Activated naive CD4-positive, alpha-beta T cell treated with Interleukin-2 at 50 U/mL for 16 hours (primary cell): Measurements from ENCODE around the gene PIK3CB.
"Not testable (repeated sequence)": the region's sequence is repeated elsewhere in the genome, so short reads cannot be mapped to it uniquely, and the experiment has no call there.

Experiments used
- DNase-seq: peaks from one replicate; pipeline ENCODE4 v3.0.0-alpha.2; 2020

PIK3CB gene

GRCh38 chr3:138802223-138802622, 32.5 kb downstream of the PIK3CB start:
- not testable (repeated sequence) for DNase-seq

- DNase-seq, result no peak
These were observed 32.9 kb downstream of the PIK3CB start for GRCh38 chr3:138801792-138802191.

GRCh38 chr3:138800248-138800647, 34.5 kb downstream of the PIK3CB start:
- no peak for DNase-seq

- no peak for DNase-seq
These were observed 34.9 kb downstream of the PIK3CB start for GRCh38 chr3:138799822-138800221.

GRCh38 chr3:138797508-138798038, 37.2 kb downstream of the PIK3CB start:
- no peak for DNase-seq

DNA sequence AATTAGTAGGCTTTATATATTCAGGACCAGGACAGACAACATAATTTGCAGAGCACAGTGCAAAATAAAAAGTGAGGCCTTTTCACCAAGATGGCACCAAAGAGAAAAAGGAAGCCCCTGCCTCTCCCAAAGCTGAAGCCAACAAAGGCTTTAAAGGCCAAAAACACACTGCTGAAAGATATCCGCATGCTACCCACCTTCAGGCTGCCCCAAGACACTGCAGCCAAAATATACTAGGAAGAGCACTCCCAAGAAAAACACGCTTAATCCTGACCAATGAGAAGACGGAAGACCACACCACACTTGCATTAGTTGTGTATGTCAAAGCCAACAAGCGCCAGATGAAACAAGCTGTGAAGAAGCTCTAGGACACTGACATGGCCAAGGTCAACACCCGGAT, 38.0 kb downstream of the PIK3CB start:
- no peak for DNase-seq

- no peak for DNase-seq
These were observed 47.9 kb downstream of the PIK3CB start for GRCh38 chr3:138786788-138787271.

DNA sequence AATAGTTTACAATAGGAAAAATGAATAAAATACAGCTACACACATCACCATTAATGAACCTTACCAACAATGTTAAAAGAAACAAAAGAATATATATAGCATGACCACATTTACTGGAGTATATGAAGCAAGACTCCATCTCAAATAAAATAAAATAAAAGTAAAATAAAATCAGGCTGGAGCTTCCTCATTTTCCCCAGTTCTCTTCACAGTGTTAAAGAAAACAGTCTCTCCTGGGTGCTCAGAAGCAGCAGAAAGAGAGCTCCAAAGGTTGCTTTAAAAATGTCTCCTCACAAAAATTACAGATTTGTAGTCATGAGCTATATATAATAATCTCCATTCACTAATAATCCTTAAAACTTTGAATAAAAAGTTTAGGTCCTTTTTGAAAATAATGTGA, 48.8 kb downstream of the PIK3CB start:
- DNase-seq, result no peak

GRCh38 chr3:138785362-138785857, 49.3 kb downstream of the PIK3CB start:
- DNase-seq, result not testable (repeated sequence)

DNA sequence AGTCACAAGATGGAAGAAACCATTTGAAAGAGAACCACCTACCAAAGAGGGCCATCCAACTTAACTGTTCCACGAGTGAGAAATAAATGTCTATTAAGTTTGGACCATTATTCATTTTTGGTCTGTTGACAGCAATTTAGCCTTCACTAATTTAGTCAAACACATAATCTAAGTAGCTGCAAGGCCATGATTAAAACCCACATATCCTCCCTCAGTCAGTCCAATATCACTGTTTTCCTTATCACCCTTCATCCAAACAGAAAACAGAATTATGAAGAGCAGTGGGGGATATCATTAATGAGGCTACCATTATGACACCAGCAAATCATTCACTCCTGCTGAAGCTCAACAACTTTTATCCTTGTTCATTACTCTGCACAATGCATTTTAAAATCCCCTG, 52.0 kb downstream of the PIK3CB start:
- DNase-seq, result no peak

DNA sequence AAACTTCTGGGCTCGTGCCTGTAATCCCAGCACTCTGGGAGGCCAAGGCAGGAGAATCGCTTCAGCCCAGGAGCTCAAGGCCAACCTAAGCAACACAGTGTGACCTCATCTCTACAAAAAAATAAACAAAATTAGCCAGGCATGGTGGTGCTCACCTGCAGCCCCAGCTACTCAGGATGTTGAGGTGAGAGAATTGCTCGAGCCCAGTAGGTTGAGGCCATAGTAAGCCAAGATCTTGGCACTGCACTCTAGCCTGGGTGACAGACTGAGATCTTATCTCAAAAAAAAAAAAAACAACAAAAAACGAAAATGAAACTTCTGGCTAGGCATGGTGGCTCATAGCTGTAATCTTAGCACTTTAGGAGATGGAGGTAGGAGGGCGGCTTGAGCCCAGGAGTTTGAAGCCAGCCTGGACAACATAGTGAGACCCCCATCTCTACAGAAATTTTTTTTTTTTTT, 53.7 kb downstream of the PIK3CB start:
- peak; percentile 37 for DNase-seq

DNA sequence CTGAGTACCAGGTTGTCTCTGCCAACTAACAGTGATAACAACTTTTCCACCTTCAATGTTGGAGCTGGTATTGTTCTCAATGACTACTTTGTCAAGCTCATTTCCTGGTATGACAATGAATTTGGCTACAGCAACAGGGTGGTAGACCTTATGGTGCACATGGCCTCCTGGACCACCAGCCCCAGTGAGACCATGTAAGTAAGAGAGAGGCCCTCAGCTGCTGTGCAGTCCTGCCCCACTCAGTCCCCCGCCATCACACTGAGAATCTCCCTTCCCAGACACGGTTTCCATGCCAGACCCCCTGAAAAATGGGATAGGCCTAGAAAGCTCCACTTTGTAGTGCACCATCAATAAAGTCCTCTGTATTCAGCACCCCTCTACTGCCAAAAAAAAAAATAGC, 56.1 kb downstream of the PIK3CB start:
- no peak for DNase-seq

DNA sequence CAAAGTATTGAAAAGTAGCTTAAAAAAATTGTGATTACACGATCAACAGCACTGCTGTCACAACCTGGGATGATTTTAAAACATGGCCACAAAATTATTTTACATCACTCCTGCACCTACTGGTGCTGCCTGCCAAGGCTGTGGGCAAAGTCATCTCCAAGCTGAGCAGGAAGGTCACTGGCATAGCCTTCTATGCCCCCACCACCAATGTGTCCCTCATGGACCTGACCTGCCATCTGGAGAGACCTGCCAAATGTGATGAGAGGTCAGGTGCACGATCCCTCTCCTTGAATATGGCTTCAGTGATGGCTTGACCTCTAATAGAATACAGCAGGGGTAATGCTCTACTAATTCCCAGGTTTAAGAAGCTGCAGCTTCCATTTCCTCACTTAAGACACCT, 57.8 kb downstream of the PIK3CB start:
- DNase-seq, result no peak

GRCh38 chr3:138775254-138775595, 59.5 kb downstream of the PIK3CB start:
- DNase-seq, result no peak

DNA sequence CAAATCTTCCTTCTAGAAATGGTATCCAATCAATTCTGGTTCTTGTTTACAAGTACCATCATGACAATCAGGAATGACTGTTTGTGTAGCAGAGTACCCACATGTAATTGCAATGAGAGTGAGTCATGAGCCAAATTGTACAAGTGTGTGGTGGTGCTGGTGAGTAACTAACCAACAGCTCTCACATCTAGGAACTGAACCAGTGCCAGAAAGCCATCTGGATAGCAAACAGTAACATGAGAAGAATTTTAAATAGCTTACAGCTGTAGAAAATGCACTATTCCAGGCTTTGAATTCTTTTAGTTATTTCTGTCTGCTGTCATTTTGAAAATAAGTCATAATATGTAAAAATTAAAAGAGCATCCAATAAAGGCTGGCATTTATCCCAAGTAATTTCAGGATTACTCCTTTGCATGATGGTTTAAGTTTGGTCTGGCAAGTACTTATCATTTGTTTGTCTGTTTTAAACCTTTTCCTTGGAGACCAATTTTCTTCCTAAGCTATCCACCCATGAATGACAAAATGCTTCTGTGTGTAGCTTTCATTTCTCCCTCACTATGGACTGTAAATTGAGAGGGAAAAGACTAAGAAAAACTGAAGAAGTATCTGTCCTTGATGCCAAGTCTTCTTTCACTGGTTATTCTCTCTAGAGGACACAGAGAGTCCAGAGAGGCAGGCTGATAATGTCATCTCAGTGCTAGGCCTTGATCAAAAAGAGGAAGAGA, 60.0 kb downstream of the PIK3CB start:
- peak; percentile 22 for DNase-seq

- no peak for DNase-seq
These were observed 63.1 kb downstream of the PIK3CB start for GRCh38 chr3:138771585-138771984.

DNA sequence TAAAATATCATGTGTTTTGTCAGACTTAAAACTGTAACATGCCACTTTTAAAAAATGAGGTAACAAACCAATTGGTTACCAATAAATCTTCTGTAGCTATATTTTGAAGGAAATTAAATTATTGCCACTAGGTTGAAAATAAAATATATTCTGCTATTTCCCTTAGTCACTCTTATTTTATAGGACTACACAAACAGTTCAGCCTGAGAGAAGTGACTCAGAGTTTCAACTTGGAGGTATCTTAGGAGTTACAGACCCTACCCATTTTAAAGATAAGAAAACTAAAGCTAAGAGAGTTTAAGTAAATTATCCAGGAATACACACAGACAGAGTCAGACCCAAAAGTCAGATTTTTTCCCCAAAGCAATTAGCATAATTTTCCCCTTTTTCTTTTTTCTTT, 65.1 kb downstream of the PIK3CB start:
- no peak for DNase-seq

GRCh38 chr3:138768946-138769345, 65.8 kb downstream of the PIK3CB start:
- DNase-seq, result no peak

DNA sequence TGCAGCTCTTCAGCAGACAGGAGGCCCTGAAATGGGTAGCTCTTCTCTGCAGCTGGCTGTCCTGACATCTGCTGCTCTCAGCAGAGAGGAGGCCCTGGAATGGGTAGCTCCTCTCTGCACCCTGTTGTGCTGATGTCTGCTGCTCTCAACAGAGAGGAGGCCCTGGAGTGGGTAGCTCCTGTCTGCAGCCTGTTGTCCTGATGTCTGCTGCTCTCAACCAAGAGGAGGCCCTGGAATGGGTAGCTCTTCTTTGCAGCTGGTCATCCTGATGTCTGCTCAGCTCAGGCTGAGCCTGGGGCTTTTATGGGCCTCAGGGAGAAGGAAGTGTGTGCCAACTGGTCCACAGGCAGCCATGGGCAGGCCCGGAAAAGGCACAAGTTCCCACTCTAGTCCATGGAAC, 66.6 kb downstream of the PIK3CB start:
- no peak for DNase-seq

- no peak for DNase-seq
These were observed 67.1 kb downstream of the PIK3CB start for GRCh38 chr3:138767498-138768104.

- no peak for DNase-seq
These were observed 73.7 kb downstream of the PIK3CB start for GRCh38 chr3:138761002-138761401.

DNA sequence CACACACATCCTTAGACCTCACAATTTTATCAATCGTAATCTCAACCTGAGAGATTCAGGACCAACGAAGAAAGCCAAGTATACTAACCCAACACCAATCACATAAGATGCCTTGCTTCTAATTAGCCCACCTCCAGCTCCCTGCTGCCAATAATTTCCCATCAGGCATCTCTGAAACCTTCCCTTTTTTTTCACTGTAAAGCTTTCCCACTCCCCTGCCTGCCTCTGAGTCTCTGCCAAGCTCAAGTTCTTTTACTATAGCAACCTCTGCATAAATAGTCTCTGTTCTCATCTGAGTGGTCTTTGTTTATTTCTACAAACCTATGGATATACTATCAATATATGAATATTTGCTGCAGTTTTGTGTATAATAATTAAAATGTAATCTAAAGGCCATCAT, 86.5 kb downstream of the PIK3CB start:
- DNase-seq, result no peak

DNA sequence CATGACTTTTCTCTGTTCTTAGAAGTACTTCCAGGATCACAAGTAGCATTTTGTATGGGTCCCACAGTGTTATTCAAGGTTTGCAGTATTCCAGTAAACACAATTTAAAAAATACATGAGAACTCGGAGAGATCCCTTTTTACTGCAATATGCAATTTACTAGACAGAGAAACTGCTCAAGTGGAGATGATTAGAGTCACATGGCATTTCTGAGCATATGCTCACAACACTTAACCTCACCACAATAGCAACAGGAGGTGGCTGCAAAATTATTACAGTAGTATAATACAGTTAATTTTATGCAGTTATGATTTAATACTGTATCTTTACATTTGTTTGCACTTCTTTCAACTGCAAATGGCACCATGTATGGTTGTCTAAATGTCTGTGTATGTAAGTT, 87.5 kb downstream of the PIK3CB start:
- no peak for DNase-seq

DNA sequence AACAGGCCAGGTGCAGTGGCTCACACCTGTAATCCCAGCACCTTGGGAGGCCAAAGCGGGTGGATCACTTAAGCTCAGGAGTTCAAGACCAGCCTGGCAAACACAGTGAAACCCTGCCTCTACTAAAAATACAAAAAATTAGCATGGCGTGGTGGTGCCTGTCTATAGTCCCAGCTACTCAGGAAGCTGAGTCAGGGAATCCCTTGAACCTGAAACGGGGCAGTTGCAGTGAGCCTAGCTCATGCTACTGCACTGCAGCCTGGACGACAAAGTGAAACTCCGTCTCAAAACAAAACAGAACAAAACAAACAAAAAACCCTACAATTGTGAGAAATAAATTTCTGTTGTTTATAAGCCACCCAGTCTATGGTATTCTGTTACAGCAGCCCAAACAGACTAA, 94.7 kb downstream of the PIK3CB start:
- DNase-seq, result no peak
